CMK (cell line): ENCODE measurements around the gene EEA1.

Source experiments
- DNase-seq: peaks from one replicate; pipeline ENCODE4 v3.0.0-alpha.2; 2010; ENCODE audit warnings: low read depth

The EEA1 gene

GRCh38 chr12:92879698-92880322, 49.3 kb downstream of the EEA1 start:
- no peak for DNase-seq

- no peak for DNase-seq
These were observed 51.2 kb downstream of the EEA1 start for GRCh38 chr12:92877904-92878303.

- no peak for DNase-seq
These were observed 52.6 kb downstream of the EEA1 start for GRCh38 chr12:92876496-92876895.

- no peak for DNase-seq
These were observed 58.0 kb downstream of the EEA1 start for GRCh38 chr12:92871116-92871515.

- DNase-seq = no peak
These were observed 62.7 kb downstream of the EEA1 start for GRCh38 chr12:92866418-92866817.

- DNase-seq = no peak
These were observed 65.8 kb downstream of the EEA1 start for GRCh38 chr12:92863251-92863650.

GRCh38 chr12:92861381-92861780, 67.7 kb downstream of the EEA1 start:
- DNase-seq = no peak

GRCh38 chr12:92860521-92860920, 68.6 kb downstream of the EEA1 start:
- no peak for DNase-seq

- DNase-seq = no peak
These were observed 69.3 kb downstream of the EEA1 start for GRCh38 chr12:92859650-92860386.

- DNase-seq = no peak
These were observed 71.3 kb downstream of the EEA1 start for GRCh38 chr12:92857818-92858217.

GRCh38 chr12:92854344-92854743, 74.8 kb downstream of the EEA1 start:
- DNase-seq = no peak

- no peak for DNase-seq
These were observed 80.4 kb downstream of the EEA1 start for GRCh38 chr12:92848740-92849139.

GRCh38 chr12:92847368-92847767, 81.7 kb downstream of the EEA1 start:
- DNase-seq = no peak

GRCh38 chr12:92845329-92845728, 83.8 kb downstream of the EEA1 start:
- no peak for DNase-seq

GRCh38 chr12:92844151-92844763, 84.8 kb downstream of the EEA1 start:
- no peak for DNase-seq

- no peak for DNase-seq
These were observed 99.3 kb downstream of the EEA1 start for GRCh38 chr12:92829686-92830282.

GRCh38 chr12:92828565-92828964, 100.5 kb downstream of the EEA1 start:
- no peak for DNase-seq

GRCh38 chr12:92827836-92828431, 101.2 kb downstream of the EEA1 start:
- no peak for DNase-seq

- no peak for DNase-seq
These were observed 108.0 kb downstream of the EEA1 start for GRCh38 chr12:92821142-92821541.

GRCh38 chr12:92814584-92814983, 114.5 kb downstream of the EEA1 start:
- no peak for DNase-seq

- no peak for DNase-seq
These were observed 118.7 kb downstream of the EEA1 start for GRCh38 chr12:92810370-92810769.

- no peak for DNase-seq
These were observed 125.2 kb downstream of the EEA1 start for GRCh38 chr12:92803903-92804302.

- no peak for DNase-seq
These were observed 126.2 kb downstream of the EEA1 start for GRCh38 chr12:92802906-92803305.
